PC-3 (cell line): ENCODE measurements around the gene MYRFL.

Experiments
- EZH2 ChIP-seq: fragments of 300-600 bp; sonication (generic); IDR thresholded peaks from one replicate; pipeline ENCODE4 v1.6.1; 2017; ENCODE audit warnings: antibody characterized with exemption, mild to moderate bottlenecking, low read length; ENCODE audit not compliant: unreplicated experiment
- EZH2phosphoT487 ChIP-seq: fragments of 300-600 bp; sonication (generic); IDR thresholded peaks from 2 replicates; pipeline ENCODE4 v1.6.1; 2018; ENCODE audit warnings: mild to moderate bottlenecking, antibody characterized with exemption, low read length, borderline replicate concordance
- TF ChIP-seq, protein P1 (sequence below): fragments of 300-600 bp; sonication (generic); conservative IDR thresholded peaks from 2 replicates; pipeline ENCODE4 v1.5.1; 2017; ENCODE audit warnings: antibody characterized with exemption, low read depth, mild to moderate bottlenecking, low read length

DNA sequence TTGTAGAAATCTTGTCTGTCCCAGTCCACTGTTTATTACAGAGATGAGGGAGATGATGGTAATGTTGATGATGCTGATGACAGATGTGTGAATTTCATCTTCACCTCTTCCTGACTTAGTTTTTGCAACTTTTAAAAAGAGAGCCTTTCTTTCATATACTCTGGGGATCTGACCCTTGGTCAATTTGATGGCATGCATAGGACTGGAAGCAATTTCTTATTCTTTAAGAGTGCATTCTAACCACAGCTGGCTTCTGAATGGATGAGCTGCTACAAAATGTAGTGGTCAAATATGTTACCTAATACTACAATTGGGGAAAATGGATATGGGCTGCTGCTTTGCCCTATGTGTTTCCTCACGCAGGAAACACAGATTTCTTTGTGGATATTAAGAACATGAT lies 80.8 kb downstream of the MYRFL start:
- TF ChIP-seq EZH2 (no peak), EZH2phosphoT487 (no peak)
- TF ChIP-seq, protein P1, sequence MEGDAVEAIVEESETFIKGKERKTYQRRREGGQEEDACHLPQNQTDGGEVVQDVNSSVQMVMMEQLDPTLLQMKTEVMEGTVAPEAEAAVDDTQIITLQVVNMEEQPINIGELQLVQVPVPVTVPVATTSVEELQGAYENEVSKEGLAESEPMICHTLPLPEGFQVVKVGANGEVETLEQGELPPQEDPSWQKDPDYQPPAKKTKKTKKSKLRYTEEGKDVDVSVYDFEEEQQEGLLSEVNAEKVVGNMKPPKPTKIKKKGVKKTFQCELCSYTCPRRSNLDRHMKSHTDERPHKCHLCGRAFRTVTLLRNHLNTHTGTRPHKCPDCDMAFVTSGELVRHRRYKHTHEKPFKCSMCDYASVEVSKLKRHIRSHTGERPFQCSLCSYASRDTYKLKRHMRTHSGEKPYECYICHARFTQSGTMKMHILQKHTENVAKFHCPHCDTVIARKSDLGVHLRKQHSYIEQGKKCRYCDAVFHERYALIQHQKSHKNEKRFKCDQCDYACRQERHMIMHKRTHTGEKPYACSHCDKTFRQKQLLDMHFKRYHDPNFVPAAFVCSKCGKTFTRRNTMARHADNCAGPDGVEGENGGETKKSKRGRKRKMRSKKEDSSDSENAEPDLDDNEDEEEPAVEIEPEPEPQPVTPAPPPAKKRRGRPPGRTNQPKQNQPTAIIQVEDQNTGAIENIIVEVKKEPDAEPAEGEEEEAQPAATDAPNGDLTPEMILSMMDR = no peak
